Peyer's patch (tissue), 4 donors: Measurements from ENCODE around the gene TMEM117.

Experiments used
- POLR2A ChIP-seq, 2 donors: fragments of 450-650 bp; IDR thresholded peaks; one replicate each; pipeline ENCODE4 v1.5.1; 2017; ENCODE audit warnings: antibody characterized with exemption in 2 of 2, mild to moderate bottlenecking in 2 of 2, moderate library complexity in 2 of 2
- TF ChIP-seq, protein P1 (sequence below), 6 experiments: fragments of 450-650 bp in 4 of 6; fragments of 200-600 bp in 2 of 6; sonication (generic) in 1 of 6; IDR thresholded peaks; one replicate each; pipeline ENCODE4 v1.5.1; 2017 to 2019; ENCODE audit warnings: antibody characterized with exemption in 6 of 6, mild to moderate bottlenecking in 3 of 6, moderate library complexity in 1 of 6

DNA sequence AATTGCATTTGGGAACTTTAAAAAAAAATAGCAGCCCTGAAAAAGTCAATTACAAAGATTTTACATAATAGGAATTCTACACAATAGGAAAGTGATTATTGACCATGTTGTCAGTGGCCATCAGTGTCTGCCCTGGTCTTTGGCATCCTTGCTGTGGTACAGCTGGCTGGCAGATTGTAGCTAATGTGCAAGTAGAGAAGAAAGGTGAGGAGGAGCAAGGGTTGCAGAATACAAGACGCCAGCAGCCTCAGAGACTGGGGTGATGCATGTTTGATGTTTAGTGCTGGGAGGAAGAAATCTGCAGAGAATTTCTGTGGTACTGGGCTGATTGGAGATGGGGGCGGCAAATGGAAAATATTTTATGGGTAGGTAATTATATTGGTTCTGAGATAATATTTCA, 322.9 kb downstream of the TMEM117 start:
- TF ChIP-seq POLR2A (IDR thresholded peaks at IDR 0.05), result no peak
- TF ChIP-seq, protein P1, sequence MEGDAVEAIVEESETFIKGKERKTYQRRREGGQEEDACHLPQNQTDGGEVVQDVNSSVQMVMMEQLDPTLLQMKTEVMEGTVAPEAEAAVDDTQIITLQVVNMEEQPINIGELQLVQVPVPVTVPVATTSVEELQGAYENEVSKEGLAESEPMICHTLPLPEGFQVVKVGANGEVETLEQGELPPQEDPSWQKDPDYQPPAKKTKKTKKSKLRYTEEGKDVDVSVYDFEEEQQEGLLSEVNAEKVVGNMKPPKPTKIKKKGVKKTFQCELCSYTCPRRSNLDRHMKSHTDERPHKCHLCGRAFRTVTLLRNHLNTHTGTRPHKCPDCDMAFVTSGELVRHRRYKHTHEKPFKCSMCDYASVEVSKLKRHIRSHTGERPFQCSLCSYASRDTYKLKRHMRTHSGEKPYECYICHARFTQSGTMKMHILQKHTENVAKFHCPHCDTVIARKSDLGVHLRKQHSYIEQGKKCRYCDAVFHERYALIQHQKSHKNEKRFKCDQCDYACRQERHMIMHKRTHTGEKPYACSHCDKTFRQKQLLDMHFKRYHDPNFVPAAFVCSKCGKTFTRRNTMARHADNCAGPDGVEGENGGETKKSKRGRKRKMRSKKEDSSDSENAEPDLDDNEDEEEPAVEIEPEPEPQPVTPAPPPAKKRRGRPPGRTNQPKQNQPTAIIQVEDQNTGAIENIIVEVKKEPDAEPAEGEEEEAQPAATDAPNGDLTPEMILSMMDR (IDR thresholded peaks at IDR 0.05), result no peak
